Activated T-cell treated with anti-CD3 and anti-CD28 coated beads, Interleukin-2, amount 50 U/mL, for 72 hours (primary cell): ENCODE data around the gene TIMP2. TPM values are rescaled to one million over a fixed set of nuclear protein-coding genes. Genes with fewer than 3 reads are reported as not detected.

ENCODE experiments used
- ATAC-seq, 2 donors: fragments of 150-1000 bp; cut with Tn5 transposase; replicated peaks in 1 of 2; 2 replicates each; pipeline ENCODE4 v1.10.0; 2021; ENCODE audit warnings: moderate library complexity in 2 of 2, mild to moderate bottlenecking in 1 of 2
- DNase-seq, 2 donors: peaks; one replicate each; pipeline ENCODE4 v3.0.0; 2021 to 2022; ENCODE audit warnings: mixed read lengths in 1 of 2
- H3K27ac Mint-ChIP-seq: one replicate; pipeline ENCODE4 v1.8.0; 2022; ENCODE audit warnings: mild to moderate bottlenecking, moderate library complexity, mixed read lengths
- H3K27me3 Mint-ChIP-seq: one replicate; pipeline ENCODE4 v1.8.0; 2022; ENCODE audit warnings: low read depth, mixed read lengths
- H3K36me3 Mint-ChIP-seq, 2 donors: one replicate each; pipeline ENCODE4 v1.8.0; 2022; ENCODE audit warnings: mixed read lengths in 2 of 2, mild to moderate bottlenecking in 1 of 2; ENCODE audit not compliant: insufficient read depth in 2 of 2
- H3K4me1 Mint-ChIP-seq: one replicate; pipeline ENCODE4 v1.8.0; 2022; ENCODE audit warnings: low read depth, mixed read lengths
- H3K4me3 Mint-ChIP-seq, 2 donors: one replicate each; pipeline ENCODE4 v1.8.0; 2022; ENCODE audit warnings: mild to moderate bottlenecking in 2 of 2, mixed read lengths in 2 of 2, moderate library complexity in 2 of 2
- H3K9me3 Mint-ChIP-seq, 2 donors: one replicate each; pipeline ENCODE4 v1.8.0; 2022; ENCODE audit warnings: mixed read lengths in 2 of 2
- total RNA-seq, 2 donors: library from RNA; stranded (reverse); gene quantifications; one replicate each; pipeline ENCODE4 v1.2.3, GENCODE V29; 2022

The TIMP2 gene
- total RNA-seq, 2 donors from 2014 or later = 2.6 to 4.1 TPM

GRCh38 chr17:78828470-78829185 is 96.6 kb downstream of the TIMP2 start:
- no peak for DNase-seq
- H3K27ac Mint-ChIP-seq = peak overlapping the region; percentile 12
- peak; percentile 44 to 62 for ATAC-seq
- H3K4me1 Mint-ChIP-seq = peaks cover 12% of the 10 kb centered on the region
- peaks cover 14 to 35% of the 10 kb centered on the region in 2 donors for H3K36me3 Mint-ChIP-seq
- H3K4me3 Mint-ChIP-seq = no peak overlapping the region
- H3K9me3 Mint-ChIP-seq = no peaks in the 10 kb centered on the region
- H3K27me3 Mint-ChIP-seq = no peaks in the 10 kb centered on the region

- H3K9me3 Mint-ChIP-seq = no peaks in the 10 kb centered on the region
- DNase-seq (no peak), ATAC-seq (no peak)
- peaks cover 23% of the 10 kb centered on the region for H3K4me1 Mint-ChIP-seq
- H3K27ac Mint-ChIP-seq = no peak overlapping the region
- H3K27me3 Mint-ChIP-seq = no peaks in the 10 kb centered on the region
- no peak overlapping the region for H3K4me3 Mint-ChIP-seq
- peaks cover 17 to 34% of the 10 kb centered on the region in 2 donors for H3K36me3 Mint-ChIP-seq
Measured at GRCh38 chr17:78826836-78827509, 98.2 kb downstream of the TIMP2 start.

- Mint-ChIP-seq H3K27ac (no peak overlapping the region), H3K4me3 (no peak overlapping the region), H3K36me3 (peaks cover 17 to 33% of the 10 kb centered on the region in 2 donors), H3K27me3 (no peaks in the 10 kb centered on the region), H3K9me3 (no peaks in the 10 kb centered on the region), H3K4me1 (peaks cover 28% of the 10 kb centered on the region)
- ATAC-seq (no peak), DNase-seq (no peak)
Measured at GRCh38 chr17:78826421-78826820, 98.8 kb downstream of the TIMP2 start.

- ATAC-seq (no peak), DNase-seq (no peak)
- Mint-ChIP-seq H3K27me3 (no peaks in the 10 kb centered on the region), H3K9me3 (no peaks in the 10 kb centered on the region), H3K4me1 (peaks cover 28% of the 10 kb centered on the region), H3K27ac (peak overlapping the region; percentile 29), H3K36me3 (peaks cover 17 to 35% of the 10 kb centered on the region in 2 donors), H3K4me3 (no peak overlapping the region)
Measured at GRCh38 chr17:78825696-78826095, 99.5 kb downstream of the TIMP2 start.

- no peak for ATAC-seq
- H3K4me1 Mint-ChIP-seq = peaks cover 40% of the 10 kb centered on the region
- H3K4me3 Mint-ChIP-seq = no peak overlapping the region
- H3K27me3 Mint-ChIP-seq = no peaks in the 10 kb centered on the region
- H3K27ac Mint-ChIP-seq = peak overlapping the region; percentile 47
- no peak for DNase-seq
- no peaks in the 10 kb centered on the region for H3K9me3 Mint-ChIP-seq
- peaks cover 15 to 35% of the 10 kb centered on the region in 2 donors for H3K36me3 Mint-ChIP-seq
Measured at GRCh38 chr17:78824240-78824639, 100.9 kb downstream of the TIMP2 start.

GRCh38 chr17:78823282-78824046 is 101.7 kb downstream of the TIMP2 start:
- peaks cover 21 to 41% of the 10 kb centered on the region in 2 donors for H3K36me3 Mint-ChIP-seq
- peak overlapping the region; percentile 47 for H3K27ac Mint-ChIP-seq
- no peaks in the 10 kb centered on the region for H3K9me3 Mint-ChIP-seq
- no peak overlapping the region for H3K4me3 Mint-ChIP-seq
- peaks cover 46% of the 10 kb centered on the region for H3K4me1 Mint-ChIP-seq
- no peaks in the 10 kb centered on the region for H3K27me3 Mint-ChIP-seq
- ATAC-seq (no peak), DNase-seq (no peak)

- no peak overlapping the region for H3K27ac Mint-ChIP-seq
- H3K4me1 Mint-ChIP-seq = peaks cover 51% of the 10 kb centered on the region
- no peak for DNase-seq
- no peaks in the 10 kb centered on the region for H3K27me3 Mint-ChIP-seq
- no peak overlapping the region for H3K4me3 Mint-ChIP-seq
- peaks cover 21 to 39% of the 10 kb centered on the region in 2 donors for H3K36me3 Mint-ChIP-seq
- H3K9me3 Mint-ChIP-seq = no peaks in the 10 kb centered on the region
- ATAC-seq = no peak
Measured at GRCh38 chr17:78822552-78822951, 102.6 kb downstream of the TIMP2 start.

GRCh38 chr17:78821961-78822360 is 103.2 kb downstream of the TIMP2 start:
- H3K4me1 Mint-ChIP-seq = peaks cover 57% of the 10 kb centered on the region
- DNase-seq (no peak), ATAC-seq (no peak)
- no peaks in the 10 kb centered on the region for H3K9me3 Mint-ChIP-seq
- no peak overlapping the region for H3K4me3 Mint-ChIP-seq
- H3K27ac Mint-ChIP-seq = no peak overlapping the region
- peaks cover 24 to 41% of the 10 kb centered on the region in 2 donors for H3K36me3 Mint-ChIP-seq
- no peaks in the 10 kb centered on the region for H3K27me3 Mint-ChIP-seq

- Mint-ChIP-seq H3K9me3 (no peaks in the 10 kb centered on the region), H3K36me3 (peaks cover 27 to 45% of the 10 kb centered on the region in 2 donors), H3K4me1 (peaks cover 62% of the 10 kb centered on the region), H3K27me3 (no peaks in the 10 kb centered on the region), H3K27ac (no peak overlapping the region), H3K4me3 (peak overlapping the region in 1 of 2 donors; percentile 6)
- DNase-seq = no peak
- no peak for ATAC-seq
Measured at GRCh38 chr17:78820841-78821240, 104.3 kb downstream of the TIMP2 start.

- H3K4me1 Mint-ChIP-seq = peaks cover 61% of the 10 kb centered on the region
- DNase-seq (no peak), ATAC-seq (no peak)
- H3K27ac Mint-ChIP-seq = peak overlapping the region; percentile 78
- no peaks in the 10 kb centered on the region for H3K27me3 Mint-ChIP-seq
- no peaks in the 10 kb centered on the region for H3K9me3 Mint-ChIP-seq
- H3K4me3 Mint-ChIP-seq = peak overlapping the region; percentile 70 to 71
- peaks cover 27 to 43% of the 10 kb centered on the region in 2 donors for H3K36me3 Mint-ChIP-seq
Measured at GRCh38 chr17:78819806-78820792, 105.1 kb downstream of the TIMP2 start.

GRCh38 chr17:78819402-78819801 is 105.8 kb downstream of the TIMP2 start:
- Mint-ChIP-seq H3K36me3 (peaks cover 27 to 45% of the 10 kb centered on the region in 2 donors), H3K4me1 (peaks cover 55% of the 10 kb centered on the region), H3K4me3 (peak overlapping the region; percentile 70 to 71), H3K27ac (peak overlapping the region; percentile 78), H3K27me3 (no peaks in the 10 kb centered on the region), H3K9me3 (no peaks in the 10 kb centered on the region)
- ATAC-seq (no peak), DNase-seq (peak in 1 of 2 donors; percentile 24)

GRCh38 chr17:78818932-78819331 is 106.3 kb downstream of the TIMP2 start:
- ATAC-seq = peak in 1 of 2 donors; percentile 12

More at GRCh38 chr17:78818932-78819331, 106.3 kb downstream of the TIMP2 start:
- DNase-seq = peak; percentile 36 to 55
- Mint-ChIP-seq H3K36me3 (peaks cover 24 to 49% of the 10 kb centered on the region in 2 donors), H3K27me3 (no peaks in the 10 kb centered on the region), H3K4me1 (peaks cover 55% of the 10 kb centered on the region), H3K9me3 (no peaks in the 10 kb centered on the region), H3K27ac (peak overlapping the region; percentile 78), H3K4me3 (peak overlapping the region; percentile 70 to 71)
